Measurements from ENCODE around the gene CCDC57.

Gene CCDC57

GRCh38 chr17:82245134-82246039 lies 32.7 kb upstream of the CCDC57 start:
- no peak for DNase-seq

GRCh38 chr17:82244413-82245133 lies 31.9 kb upstream of the CCDC57 start:
- no peak for DNase-seq

- DNase-seq = no peak
These were observed 31.2 kb upstream of the CCDC57 start for GRCh38 chr17:82243648-82244412.

GRCh38 chr17:82242977-82243647 lies 30.5 kb upstream of the CCDC57 start:
- DNase-seq = no peak

- no peak for DNase-seq
These were observed 30.0 kb upstream of the CCDC57 start for GRCh38 chr17:82242698-82242976.

GRCh38 chr17:82241926-82242697 lies 29.5 kb upstream of the CCDC57 start:
- DNase-seq = no peak

GRCh38 chr17:82241183-82241925 lies 28.7 kb upstream of the CCDC57 start:
- DNase-seq = no peak

- DNase-seq = no peak
These were observed 28.0 kb upstream of the CCDC57 start for GRCh38 chr17:82240506-82241182.

- DNase-seq = no peak
These were observed 27.4 kb upstream of the CCDC57 start for GRCh38 chr17:82239926-82240505.

GRCh38 chr17:82239401-82239925 lies 26.8 kb upstream of the CCDC57 start:
- DNase-seq = no peak

GRCh38 chr17:82238472-82239201 lies 26.0 kb upstream of the CCDC57 start:
- peak; percentile 16 for DNase-seq

- no peak for DNase-seq
These were observed 25.3 kb upstream of the CCDC57 start for GRCh38 chr17:82237746-82238471.

- no peak for DNase-seq
These were observed 24.6 kb upstream of the CCDC57 start for GRCh38 chr17:82237083-82237745.

GRCh38 chr17:82236142-82236971 lies 23.7 kb upstream of the CCDC57 start:
- peak; percentile 25 for DNase-seq

- DNase-seq = no peak
These were observed 23.1 kb upstream of the CCDC57 start for GRCh38 chr17:82235775-82236141.

GRCh38 chr17:82235056-82235774 lies 22.6 kb upstream of the CCDC57 start:
- DNase-seq = no peak
